Activated CD8-positive, alpha-beta memory T cell treated with anti-CD3 and anti-CD28 coated beads for 24 hours (primary cell): ENCODE data around the gene KRTCAP3.
"Not testable (repeated sequence)": the region's sequence is repeated elsewhere in the genome, so short reads cannot be mapped to it uniquely, and the experiment has no call there.

ENCODE experiments used
- DNase-seq: peaks from one replicate; pipeline ENCODE4 v3.0.0-alpha.2; 2020

KRTCAP3 gene

DNA sequence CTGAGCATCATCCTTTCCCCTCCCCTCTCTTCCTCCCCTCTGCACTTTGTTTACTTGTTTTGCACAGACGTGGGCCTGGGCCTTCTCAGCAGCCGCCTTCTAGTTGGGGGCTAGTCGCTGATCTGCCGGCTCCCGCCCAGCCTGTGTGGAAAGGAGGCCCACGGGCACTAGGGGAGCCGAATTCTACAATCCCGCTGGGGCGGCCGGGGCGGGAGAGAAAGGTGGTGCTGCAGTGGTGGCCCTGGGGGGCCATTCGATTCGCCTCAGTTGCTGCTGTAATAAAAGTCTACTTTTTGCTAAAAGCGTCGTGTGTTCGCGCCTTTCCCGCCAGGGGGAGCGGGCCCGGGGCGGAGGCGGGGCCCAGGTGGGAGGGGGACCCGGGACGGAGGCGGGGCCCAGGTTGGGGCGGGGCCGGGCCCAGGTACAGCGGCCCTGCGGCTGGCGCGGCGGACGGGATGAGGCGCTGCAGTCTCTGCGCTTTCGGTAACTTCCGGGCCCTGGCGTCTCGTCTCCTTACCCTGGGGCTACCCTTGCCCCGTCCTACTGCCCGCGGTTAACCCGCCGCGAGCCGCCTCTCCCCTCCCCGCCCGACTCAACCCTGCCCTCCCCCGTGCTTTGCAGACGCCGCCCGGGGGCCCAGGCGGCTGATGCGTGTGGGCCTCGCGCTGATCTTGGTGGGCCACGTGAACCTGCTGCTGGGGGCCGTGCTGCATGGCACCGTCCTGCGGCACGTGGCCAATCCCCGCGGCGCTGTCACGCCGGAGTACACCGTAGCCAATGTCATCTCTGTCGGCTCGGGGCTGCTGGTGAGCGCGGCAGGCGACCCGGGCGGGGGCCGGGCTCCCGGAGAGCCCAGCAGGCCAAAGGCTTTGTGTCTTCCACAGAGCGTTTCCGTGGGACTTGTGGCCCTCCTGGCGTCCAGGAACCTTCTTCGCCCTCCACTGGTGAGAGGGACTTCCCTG, at the start of gene KRTCAP3:
KRTCAP3 (plus strand) TSS at position 424 of the 962 bp plus-strand sequence; CDS start at position 456, 32 bp downstream.
- peak; percentile 70 for DNase-seq

- DNase-seq = no peak
These were observed 49.0 kb upstream of the KRTCAP3 start for GRCh38 chr2:27393225-27393624.

- no peak for DNase-seq
These were observed 43.2 kb upstream of the KRTCAP3 start for GRCh38 chr2:27398962-27399361.

DNA sequence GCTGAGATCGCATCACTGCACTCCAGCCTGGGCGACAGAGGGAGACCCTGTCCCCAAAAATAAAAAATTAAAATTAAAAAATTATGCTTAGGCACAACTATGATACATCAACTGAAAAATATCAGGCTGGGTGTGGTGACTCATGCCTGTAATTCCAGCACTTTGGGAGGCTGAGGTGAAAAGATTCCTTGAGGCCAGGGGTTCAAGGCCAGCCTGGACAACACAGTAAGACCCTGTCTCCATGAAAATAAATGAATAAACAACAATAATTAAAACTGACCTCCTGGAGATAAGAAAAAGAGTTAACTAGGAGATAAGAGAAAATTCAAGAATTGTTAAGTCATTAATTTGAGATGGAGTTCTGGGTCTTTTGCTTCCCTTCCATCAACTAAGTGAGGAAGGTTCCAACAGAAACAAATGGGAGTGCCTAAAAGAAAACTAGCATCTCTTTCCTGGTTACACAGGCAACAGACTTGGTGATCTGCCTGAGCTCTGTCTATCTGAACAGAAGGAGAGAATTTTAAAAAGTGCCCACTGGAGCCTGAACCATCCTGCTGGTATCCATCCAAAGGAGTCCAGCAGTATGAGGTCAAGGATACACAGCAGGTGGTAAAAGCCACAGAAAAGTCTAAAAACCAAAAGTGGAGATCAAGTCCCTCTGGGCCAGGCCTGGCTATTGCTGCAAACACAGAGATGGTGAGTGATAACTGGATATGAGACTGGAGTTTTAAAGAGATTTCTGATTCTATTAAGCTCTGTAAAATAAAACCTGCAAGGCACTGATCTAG, 41.6 kb upstream of the KRTCAP3 start:
- DNase-seq = no peak

DNA sequence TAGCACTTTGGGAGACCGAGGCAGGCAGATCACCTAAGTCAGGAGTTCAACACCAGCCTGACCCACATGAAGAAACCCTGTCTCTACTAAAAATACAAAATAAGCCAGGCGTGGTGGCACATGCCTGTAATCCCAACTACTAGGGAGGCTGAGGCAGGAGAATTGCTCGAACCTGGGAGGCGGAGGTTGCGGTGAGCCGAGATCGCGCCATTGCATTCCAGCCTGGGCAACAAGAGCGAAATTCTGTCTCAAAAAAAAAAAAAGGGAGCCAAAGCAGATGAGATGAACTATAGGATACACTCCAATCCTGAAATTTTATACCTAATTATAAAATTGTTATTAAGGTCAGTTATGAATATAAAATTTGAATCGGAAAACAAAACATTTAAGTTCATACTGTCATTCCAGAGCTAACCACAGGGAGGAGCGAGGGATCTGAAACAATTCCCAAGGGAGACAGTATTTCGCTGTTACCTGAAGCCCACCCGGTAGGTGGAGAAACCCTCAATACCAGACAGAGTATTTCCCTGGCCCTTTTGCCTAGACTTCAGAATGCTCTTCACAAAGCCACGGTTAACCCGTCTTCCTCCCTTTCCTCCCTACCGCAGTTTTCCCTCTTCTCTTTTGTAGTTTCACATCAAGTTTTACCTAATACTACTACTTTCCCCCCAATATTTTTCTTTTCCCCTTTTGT, 34.2 kb upstream of the KRTCAP3 start:
- no peak for DNase-seq

- no peak for DNase-seq
These were observed 33.4 kb upstream of the KRTCAP3 start for GRCh38 chr2:27408601-27409320.

DNA sequence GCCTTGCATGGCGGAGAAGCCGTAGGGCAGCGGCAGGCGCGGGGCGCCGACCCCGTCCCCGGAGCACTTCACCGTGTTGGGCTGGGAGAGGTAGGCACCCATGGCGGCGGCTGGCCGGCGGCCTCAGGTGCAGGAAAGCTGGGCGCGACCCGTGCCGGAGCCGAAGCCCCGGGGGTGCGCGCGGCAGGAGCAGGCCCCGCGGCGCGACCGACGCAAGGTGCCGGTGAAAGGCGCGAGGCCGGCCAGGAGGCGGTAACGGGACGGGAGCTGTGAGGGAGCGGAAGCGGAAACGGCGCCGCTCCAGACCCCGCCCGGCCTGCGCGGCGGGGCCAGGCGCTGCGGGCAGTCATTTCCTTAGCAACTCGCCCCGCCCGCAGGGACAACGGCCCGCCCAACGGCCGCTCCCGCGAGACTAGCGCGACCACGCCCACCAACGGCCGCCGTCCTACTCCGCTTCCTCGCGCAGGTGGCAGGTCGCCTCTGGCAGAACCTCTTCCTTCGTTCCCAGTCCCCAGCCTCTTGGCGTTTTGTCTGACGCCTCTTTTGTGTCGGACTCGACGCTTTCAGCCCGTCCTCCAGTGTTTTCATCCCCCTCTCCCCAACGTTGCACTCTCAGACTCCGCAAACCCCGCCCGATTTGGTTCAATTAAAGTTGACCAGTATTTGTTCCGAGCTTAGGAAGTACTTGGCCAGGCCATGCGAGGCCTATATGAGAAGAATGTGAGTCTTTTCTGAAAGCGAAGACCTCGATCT, 32.7 kb upstream of the KRTCAP3 start, which contains the start of gene PPM1G:
PPM1G (minus strand) TSS at position 271 of the 753 bp plus-strand sequence; CDS start at position 102, 169 bp downstream.
- peak; percentile 99 for DNase-seq

GRCh38 chr2:27412419-27413152, 29.6 kb upstream of the KRTCAP3 start:
- no peak for DNase-seq

DNA sequence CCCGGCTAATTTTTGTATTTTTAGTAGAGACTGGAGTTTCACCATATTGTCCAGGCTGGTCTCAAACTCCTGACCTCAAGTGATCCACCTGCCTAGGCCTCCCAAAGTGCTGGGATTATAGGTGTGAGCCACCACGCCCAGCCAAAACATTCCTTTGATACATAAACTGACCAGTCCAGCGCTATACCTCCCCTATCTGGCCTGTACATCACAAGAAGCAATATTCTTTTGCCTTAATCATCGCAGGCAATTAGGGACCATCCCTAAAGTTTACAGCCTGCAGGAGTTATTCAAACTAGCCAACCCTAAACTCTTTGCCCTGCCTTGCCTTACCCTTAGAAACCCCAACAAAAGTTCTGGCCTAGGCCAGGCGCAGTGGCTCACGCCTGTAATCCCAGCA, 26.0 kb upstream of the KRTCAP3 start:
- DNase-seq = peak; percentile 7

DNA sequence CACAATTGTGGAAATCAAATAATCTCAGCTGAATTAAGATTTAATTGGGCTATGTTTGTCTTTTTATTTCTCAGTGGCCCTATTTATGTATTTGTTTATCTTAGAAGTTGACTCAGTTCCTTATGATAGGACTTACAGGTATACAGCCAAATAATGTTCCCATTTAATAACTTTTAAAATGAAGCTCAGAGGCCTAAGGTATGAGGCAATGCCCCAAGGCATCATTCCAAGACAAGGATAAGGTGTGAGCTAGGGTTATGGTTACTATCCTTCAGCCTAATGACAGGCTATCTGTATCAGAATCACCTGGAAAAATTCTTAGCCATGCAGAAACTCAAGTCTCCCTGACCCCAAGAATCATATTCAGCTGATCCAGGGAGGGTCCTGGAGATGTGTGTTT, 21.2 kb upstream of the KRTCAP3 start:
- no peak for DNase-seq

DNA sequence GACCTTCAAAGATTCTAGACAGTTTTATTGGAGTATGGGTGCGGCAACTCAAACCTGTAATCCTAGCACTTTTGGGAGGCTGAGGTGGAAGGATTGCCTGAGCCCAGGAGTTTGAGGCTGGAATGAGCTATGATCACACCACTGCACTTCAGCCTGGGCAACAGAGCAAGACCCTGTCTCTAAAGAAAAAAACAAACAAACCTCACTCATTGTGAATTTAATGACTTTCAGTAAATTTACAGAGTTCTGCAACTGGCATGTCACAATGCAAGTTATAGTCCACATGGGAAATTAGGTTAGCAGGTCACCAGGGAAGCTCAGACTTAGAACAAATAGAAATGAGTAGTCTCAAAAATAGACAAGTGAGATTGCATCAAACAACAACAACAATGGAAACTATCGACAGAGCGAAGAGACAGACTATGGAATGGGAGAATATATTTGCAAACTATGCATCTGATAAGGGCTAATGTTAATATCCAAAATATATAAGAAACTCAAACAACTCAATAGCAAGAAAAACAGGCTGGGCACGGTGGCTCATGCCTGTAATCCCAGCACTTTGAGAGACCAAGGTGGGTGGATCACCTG, 20.4 kb upstream of the KRTCAP3 start:
- DNase-seq = no peak

DNA sequence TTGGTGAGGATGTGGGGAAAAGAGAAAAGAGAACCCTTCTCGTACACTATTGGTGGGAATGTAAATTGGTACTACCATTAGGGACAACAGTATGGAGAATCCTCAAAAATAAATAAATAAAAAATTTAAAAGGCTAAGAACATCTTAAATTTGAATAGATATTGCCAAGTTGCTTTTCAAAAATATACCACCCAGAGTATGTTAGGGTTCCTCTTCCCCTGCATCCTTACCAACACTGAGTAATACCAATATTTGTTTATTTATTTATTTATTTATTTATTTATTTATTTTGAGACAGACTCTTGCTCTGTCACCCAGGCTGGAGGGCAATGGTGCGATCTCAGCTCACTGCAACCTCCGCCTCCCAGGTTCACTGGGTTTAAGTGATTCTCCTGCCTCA, 19.2 kb upstream of the KRTCAP3 start:
- DNase-seq = no peak

- DNase-seq = not testable (repeated sequence)
These were observed 17.1 kb upstream of the KRTCAP3 start for GRCh38 chr2:27425039-27425438.

DNA sequence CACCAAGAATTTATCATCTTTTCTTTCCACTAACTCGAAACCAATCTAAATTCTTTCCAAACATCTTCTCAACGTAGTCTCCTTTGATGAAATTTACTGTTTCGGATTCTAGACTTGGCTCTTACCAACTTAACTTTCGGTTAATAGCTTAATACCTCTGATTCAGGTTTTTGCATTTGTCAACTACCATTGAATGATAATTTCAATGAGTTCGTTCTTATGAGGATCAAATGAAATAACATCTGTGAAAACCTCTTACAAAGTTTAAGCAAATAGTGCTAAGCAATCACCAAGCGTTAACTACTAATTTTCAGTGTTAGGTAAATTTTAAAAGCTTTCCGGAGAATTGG, 14.3 kb upstream of the KRTCAP3 start:
- DNase-seq = no peak

GRCh38 chr2:27428213-27428977, 13.8 kb upstream of the KRTCAP3 start, which contains the start of gene NRBP1:
TSS of gene NRBP1 (plus strand) at chr2:27428631. CDS start at chr2:27433274, 4,643 bp downstream.
- DNase-seq = peak; percentile 97

DNA sequence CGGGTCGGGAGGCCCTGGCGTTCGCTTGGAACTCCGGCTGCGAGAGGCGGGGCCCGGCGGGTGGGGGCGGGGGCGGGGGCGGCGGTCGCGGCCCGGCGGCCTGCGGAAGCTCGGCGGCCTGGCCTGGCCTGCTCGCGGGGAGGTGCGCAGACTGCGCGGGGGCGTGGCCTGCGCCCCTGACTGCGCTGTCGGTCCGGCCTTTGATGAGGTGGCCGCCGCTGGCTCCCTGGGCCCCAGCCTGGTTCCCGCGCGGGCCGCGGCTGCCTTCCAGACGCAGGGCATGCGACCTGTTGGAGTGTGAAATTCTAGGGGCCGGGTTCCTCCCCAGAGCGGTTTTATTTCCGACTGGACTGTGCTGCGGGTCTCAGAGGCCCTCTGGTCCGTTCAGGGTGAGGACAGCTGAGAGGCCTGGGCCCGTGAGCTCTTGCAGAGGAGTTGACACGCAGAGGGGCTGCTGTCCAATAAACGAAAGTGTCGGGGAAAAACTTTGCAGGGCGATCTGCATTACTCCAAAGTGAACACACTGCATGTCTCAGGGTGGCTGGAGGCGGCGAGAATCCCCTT, 13.1 kb upstream of the KRTCAP3 start:
- no peak for DNase-seq

DNA sequence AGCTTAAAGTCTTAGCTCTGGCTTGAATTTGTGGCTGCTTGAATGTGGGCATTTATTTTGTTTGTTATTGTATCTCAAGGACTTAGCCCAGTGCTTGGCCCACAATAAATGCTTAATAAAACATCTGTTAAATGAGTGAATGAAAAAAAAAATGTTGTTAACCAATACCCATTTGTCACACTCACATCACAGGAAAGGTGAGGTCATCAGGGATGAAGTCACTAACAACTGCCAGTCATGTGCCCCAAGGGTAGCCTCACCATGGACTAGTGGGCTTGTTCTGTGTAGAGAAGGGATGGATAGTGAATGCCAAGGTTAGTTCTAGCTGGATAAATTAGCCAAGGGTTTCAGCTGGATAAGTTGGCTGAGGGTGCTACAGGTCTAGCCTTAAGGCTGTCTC, 10.8 kb upstream of the KRTCAP3 start:
- DNase-seq = no peak

DNA sequence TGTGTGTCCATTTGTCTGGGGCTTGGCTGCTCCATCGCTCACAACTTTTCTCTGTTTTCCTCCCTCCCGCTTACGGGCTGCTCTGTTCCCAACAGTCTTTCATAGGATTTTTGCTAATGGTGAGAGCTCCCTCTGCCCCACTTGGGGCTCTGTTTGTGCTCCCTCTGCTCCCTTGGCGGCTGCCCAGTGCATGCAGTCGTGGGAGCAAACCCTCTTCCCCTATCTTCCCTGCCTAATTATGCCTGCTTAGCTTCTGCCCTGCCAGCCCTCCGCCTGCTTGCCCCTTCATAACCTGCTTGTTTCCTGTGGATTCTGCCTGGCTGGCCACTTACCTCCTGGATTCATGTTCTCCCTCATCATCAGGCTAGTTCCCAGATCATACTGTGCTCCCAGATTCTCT, 6.6 kb upstream of the KRTCAP3 start:
- no peak for DNase-seq

- DNase-seq = no peak
These were observed 805 bp upstream of the KRTCAP3 start for GRCh38 chr2:27441226-27441926.
